Brain microvascular endothelial cell (primary cell): ENCODE measurements around the gene LRRC2.
A peak's percentile ranks its signal among the peaks of the same experiment; 100 is the strongest.
"Not testable (repeated sequence)": the region's sequence is repeated elsewhere in the genome, so short reads cannot be mapped to it uniquely, and the experiment has no call there.

Source experiments
- DNase-seq: peaks from one replicate; pipeline ENCODE4 v3.0.0-alpha.2; 2020
- H3K27ac ChIP-seq: fragments of 250-450 bp; sonication (Bioruptor Pico); 2 replicates; pipeline ENCODE4 v1.5.1; 2020; ENCODE audit warnings: mild to moderate bottlenecking, moderate library complexity
- H3K27me3 ChIP-seq: fragments of 250-450 bp; sonication (Bioruptor Pico); replicated peaks from 2 replicates; pipeline ENCODE4 v1.5.1; 2020; ENCODE audit warnings: mild to moderate bottlenecking
- H3K36me3 ChIP-seq: fragments of 250-450 bp; sonication (Bioruptor Pico); replicated peaks from 2 replicates; pipeline ENCODE4 v1.5.1; 2020; ENCODE audit warnings: mild to moderate bottlenecking
- H3K4me3 ChIP-seq: 2 replicates; pipeline ENCODE4 v1.5.1; 2011; ENCODE audit warnings: low read depth, mild to moderate bottlenecking, control low read depth, low read length, moderate library complexity
- in situ Hi-C: cut with HindIII; loops from 2 replicates; pipeline ENCODE4 v1.10.0; 2017; ENCODE audit warnings: low sequenced_read_pairs, low pct_ligation_motif_present
- TF ChIP-seq, protein P1 (sequence below): IDR thresholded peaks from 2 replicates; pipeline ENCODE4 v1.5.1; 2011; ENCODE audit warnings: low read depth, mild to moderate bottlenecking, moderate library complexity, low read length, control low read depth, inconsistent platforms; ENCODE audit errors: missing control alignments

Gene LRRC2

DNA sequence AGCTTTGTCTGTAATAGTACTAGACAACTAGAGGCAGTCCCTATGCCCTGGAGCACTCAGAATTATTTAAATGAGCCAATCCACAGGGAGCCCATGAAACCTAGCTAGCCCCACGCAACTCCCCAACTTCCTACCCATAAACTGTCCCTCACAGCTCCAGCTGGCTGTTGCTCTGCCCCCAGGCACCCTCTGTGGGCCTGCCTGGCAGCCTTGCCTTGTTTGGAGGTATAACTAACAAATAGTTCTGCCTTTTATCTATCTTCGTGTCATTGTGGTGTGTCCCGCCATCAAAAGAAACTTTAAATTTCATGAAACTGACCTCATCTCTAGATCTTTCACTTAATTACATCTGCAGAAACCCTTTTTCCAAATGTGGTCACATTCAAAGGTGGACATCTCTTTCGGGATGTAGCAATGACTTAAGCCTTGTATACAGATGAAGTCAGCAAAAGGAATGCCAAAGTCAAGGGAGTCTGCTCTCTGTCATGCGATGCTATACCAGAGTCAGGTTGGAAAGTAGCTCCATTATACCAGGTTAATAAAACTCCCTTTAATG is 70.1 kb downstream of the LRRC2 start:
- peak; percentile 49 for DNase-seq
- Histone ChIP-seq H3K27me3 (no peaks in the 10 kb centered on the region), H3K36me3 (no peaks in the 10 kb centered on the region), H3K4me3 (no peak overlapping the region), H3K27ac (peak overlapping the region; percentile 43)
- in situ Hi-C loops, result loop anchor here (25.0 kb wide), 1 partner anchor 141 kb away; no protein-coding TSS in a partner anchor
- TF ChIP-seq, protein P1, sequence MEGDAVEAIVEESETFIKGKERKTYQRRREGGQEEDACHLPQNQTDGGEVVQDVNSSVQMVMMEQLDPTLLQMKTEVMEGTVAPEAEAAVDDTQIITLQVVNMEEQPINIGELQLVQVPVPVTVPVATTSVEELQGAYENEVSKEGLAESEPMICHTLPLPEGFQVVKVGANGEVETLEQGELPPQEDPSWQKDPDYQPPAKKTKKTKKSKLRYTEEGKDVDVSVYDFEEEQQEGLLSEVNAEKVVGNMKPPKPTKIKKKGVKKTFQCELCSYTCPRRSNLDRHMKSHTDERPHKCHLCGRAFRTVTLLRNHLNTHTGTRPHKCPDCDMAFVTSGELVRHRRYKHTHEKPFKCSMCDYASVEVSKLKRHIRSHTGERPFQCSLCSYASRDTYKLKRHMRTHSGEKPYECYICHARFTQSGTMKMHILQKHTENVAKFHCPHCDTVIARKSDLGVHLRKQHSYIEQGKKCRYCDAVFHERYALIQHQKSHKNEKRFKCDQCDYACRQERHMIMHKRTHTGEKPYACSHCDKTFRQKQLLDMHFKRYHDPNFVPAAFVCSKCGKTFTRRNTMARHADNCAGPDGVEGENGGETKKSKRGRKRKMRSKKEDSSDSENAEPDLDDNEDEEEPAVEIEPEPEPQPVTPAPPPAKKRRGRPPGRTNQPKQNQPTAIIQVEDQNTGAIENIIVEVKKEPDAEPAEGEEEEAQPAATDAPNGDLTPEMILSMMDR, result no peak

DNA sequence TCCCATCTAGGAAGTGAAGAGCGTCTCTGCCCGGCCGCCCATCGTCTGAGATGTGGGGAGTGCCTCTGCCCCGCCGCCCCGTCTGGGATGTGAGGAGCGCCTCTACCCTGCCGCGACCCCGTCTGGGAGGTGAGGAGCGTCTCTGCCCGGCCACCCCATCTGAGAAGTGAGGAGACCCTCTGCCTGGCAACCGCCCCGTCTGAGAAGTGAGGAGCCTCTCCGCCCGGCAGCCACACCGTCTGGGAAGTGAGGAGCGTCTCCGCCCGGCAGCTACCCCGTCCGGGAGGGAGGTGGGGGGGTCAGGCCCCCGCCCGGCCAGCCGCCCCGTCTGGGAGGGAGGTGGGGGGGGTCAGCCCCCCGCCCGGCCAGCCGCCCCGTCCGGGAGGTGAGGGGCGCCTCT is 71.6 kb downstream of the LRRC2 start:
- H3K27me3 ChIP-seq, H3K27ac ChIP-seq, DNase-seq, H3K4me3 ChIP-seq, H3K36me3 ChIP-seq: not testable (repeated sequence)
- in situ Hi-C loops, result loop anchor here (25.0 kb wide), 1 partner anchor 143 kb away; no protein-coding TSS in a partner anchor

DNA sequence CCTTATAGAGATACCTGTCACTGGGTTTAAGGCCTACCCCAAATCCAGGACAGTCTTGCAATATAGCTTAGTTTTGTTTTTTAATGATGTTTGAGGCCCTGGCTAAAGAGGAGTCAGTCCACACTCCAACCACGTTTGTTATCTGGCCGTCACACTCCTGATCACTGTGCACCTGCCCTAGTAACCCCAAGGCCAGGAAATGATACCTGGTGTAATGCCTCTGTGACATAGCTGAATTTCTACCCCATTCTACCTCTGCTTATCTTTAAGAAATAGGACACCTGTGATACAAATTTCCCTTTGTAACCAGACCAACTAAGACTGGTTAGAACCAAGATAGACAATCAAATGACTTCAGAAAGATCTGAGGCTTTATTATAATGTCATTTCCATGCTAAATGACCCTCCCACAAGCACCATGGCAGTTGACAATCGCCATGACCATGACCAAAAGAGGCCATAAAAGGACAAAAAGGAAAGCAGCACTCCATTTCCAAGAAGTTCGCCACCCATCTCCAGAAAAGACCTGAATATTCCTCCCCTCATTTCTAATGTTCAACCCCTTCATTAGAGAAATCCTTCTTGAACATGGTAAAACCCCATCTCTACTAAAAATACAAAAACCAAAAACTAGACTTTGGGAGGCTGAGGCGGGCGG is 73.1 kb downstream of the LRRC2 start:
- DNase-seq, result no peak
- in situ Hi-C loops, result loop anchor here (25.0 kb wide), 1 partner anchor 144 kb away; no protein-coding TSS in a partner anchor
- TF ChIP-seq, protein P1, result no peak
- no peak overlapping the region for H3K4me3 ChIP-seq
- no peak overlapping the region for H3K27ac ChIP-seq
- no peaks in the 10 kb centered on the region for H3K27me3 ChIP-seq
- no peaks in the 10 kb centered on the region for H3K36me3 ChIP-seq

DNA sequence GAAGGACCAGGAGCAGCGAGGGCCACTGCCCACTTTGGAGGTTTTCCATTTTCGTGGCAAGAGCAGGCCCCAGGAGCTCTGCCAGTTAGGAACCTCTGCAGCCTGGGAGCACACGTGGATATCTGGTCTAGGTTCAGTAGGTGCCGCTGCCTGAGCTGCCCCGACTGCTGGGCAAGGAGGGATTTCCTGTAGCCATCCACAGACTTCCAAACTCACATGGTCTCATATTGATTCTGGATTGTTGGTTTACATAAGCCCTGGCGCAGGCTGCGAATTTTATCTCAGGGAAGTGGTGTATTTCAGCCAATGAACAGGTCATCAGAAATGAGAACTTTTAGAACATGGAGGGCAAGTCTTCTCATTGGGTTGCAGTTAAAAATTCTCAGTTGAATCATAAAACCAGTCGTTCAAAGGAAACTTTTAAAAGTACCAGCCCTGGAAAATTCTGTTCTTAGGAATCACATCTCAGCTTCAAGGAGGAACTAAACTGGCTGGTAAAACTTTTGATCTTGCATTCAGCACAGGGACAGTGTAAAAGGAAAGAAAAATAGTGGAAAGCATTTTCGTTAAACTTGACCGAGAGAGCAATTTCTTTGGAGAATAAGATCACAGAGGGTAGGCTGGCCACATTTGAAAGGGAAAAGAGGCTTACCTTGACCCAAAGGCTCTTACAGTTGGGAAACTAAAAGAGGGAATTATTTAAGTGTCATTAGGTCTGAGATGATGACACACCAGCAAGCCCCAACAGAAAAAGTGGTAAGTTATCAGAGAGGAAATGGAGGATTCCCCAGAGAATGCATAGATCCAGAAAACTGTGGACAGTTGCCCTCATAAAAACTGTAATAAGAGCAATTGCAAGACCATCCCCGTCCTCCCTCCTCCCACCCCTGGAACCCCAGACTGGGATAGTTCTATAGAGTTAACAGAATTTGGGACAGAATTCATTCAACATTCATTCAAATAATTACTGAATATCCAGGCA is 74.7 kb downstream of the LRRC2 start:
- TF ChIP-seq, protein P1, result no peak
- in situ Hi-C loops, result loop anchor here (25.0 kb wide), 1 partner anchor 146 kb away; no protein-coding TSS in a partner anchor
- H3K27ac ChIP-seq, result no peak overlapping the region
- H3K4me3 ChIP-seq, result no peak overlapping the region
- no peaks in the 10 kb centered on the region for H3K27me3 ChIP-seq
- H3K36me3 ChIP-seq, result no peaks in the 10 kb centered on the region
- DNase-seq, result no peak

DNA sequence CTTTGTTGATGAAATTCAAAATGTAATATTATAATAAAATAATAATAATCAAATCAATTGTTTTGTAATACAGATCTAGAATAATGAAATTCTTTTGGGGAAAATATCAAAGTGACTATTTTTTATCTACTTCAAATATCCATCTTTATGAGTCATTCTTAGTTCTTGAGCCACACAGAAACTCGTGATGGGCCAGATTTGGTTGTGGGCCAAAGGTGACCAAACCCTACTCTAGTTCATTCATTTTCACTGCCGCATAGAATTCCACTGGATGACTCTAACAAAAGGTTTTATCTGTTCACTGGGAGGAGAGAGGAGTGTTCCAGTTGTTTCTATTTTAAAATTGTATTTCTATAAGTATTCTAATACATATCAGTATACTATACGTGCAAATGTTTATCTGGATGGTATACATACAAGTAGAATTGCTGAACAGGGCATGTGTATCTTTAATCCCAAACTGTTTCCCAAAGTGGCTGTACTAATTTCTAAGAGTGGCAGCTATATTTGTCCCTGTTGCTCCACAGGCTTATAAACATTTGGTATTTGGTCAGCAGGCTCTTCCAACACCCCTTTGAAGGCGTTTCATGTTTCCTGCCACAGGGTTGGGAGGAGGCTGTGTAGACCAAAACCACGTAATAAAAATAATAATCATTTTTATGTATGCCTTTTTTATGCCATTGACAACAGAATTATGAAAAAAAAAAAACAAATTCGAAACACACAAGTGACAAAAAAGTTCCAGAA is 75.6 kb downstream of the LRRC2 start:
- Histone ChIP-seq H3K27me3 (no peaks in the 10 kb centered on the region), H3K27ac (peak overlapping the region; percentile 32), H3K4me3 (no peak overlapping the region), H3K36me3 (no peaks in the 10 kb centered on the region)
- in situ Hi-C loops, result loop anchor here (25.0 kb wide), 1 partner anchor 147 kb away; no protein-coding TSS in a partner anchor
- DNase-seq, result peak; percentile 64
- TF ChIP-seq, protein P1, result no peak
